ENCODE data around the gene MRPL27.
A peak's percentile ranks its signal among the peaks of the same experiment; 100 is the strongest.

- TF ChIP-seq CTCF (IDR thresholded peaks at IDR 0.05): peak; percentile 32 to 60 (median 56)
- no peak for TF ChIP-seq POLR2A (IDR thresholded peaks at IDR 0.05)
Observed at GRCh38 chr17:50361561-50362480, 11.2 kb downstream of the MRPL27 start.
